DOHH2 (cell line): ENCODE data around the gene ANO8.
A peak's percentile ranks its signal among the peaks of the same experiment; 100 is the strongest.

Source experiments
- H3F3A ChIP-seq: fragments of 200-600 bp; sonication (generic), shearing (Covaris generic); 2 replicates; pipeline ENCODE4 v1.6.0; 2016; ENCODE audit warnings: antibody characterized with exemption, mild to moderate bottlenecking; ENCODE audit not compliant: control insufficient read depth, insufficient read depth
- H3K27ac ChIP-seq: fragments of 200-600 bp; sonication (generic); 2 replicates; pipeline ENCODE4 v1.5.1; 2014; ENCODE audit warnings: low read depth, mild to moderate bottlenecking, low read length, moderate library complexity
- H3K27me3 ChIP-seq: fragments of 200-600 bp; sonication (generic); 2 replicates; pipeline ENCODE4 v1.6.1; 2014; ENCODE audit warnings: mild to moderate bottlenecking, low read length, mixed read lengths; ENCODE audit not compliant: control insufficient read depth
- H3K36me3 ChIP-seq: fragments of 200-600 bp; sonication (generic); 2 replicates; pipeline ENCODE4 v1.6.1; 2014; ENCODE audit warnings: mild to moderate bottlenecking, low read length, moderate library complexity, mixed read lengths; ENCODE audit not compliant: control insufficient read depth
- H3K4me1 ChIP-seq: fragments of 200-600 bp; sonication (generic); 2 replicates; pipeline ENCODE4 v1.6.1; 2014; ENCODE audit warnings: mild to moderate bottlenecking, low read length, mixed read lengths; ENCODE audit not compliant: control insufficient read depth
- H3K4me2 ChIP-seq: fragments of 200-600 bp; sonication (generic); 2 replicates; pipeline ENCODE4 v1.6.0; 2014; ENCODE audit warnings: mild to moderate bottlenecking, low read length, moderate library complexity
- H3K4me3 ChIP-seq: fragments of 200-600 bp; sonication (generic); 2 replicates; pipeline ENCODE4 v1.5.1; 2014; ENCODE audit warnings: mild to moderate bottlenecking, low read length, mixed read lengths
- H3K79me2 ChIP-seq: fragments of 200-600 bp; sonication (generic); 2 replicates; pipeline ENCODE4 v1.6.1; 2014; ENCODE audit warnings: mild to moderate bottlenecking, low read length, mixed read lengths; ENCODE audit not compliant: control insufficient read depth
- H3K9me2 ChIP-seq: fragments of 200-600 bp; sonication (generic); replicated peaks from 2 replicates; pipeline ENCODE4 v1.6.1; 2014; ENCODE audit warnings: mild to moderate bottlenecking, low read length, mixed read lengths; ENCODE audit not compliant: control insufficient read depth
- H3K9me3 ChIP-seq: fragments of 200-600 bp; sonication (generic); 2 replicates; pipeline ENCODE4 v1.6.1; 2014; ENCODE audit warnings: antibody characterized with exemption, low read length, mixed read lengths; ENCODE audit not compliant: control insufficient read depth, insufficient read depth
- H4K20me1 ChIP-seq: fragments of 200-600 bp; sonication (generic); 2 replicates; pipeline ENCODE4 v1.6.0; 2014; ENCODE audit warnings: low read depth, mild to moderate bottlenecking, antibody characterized with exemption, low read length, moderate library complexity; ENCODE audit not compliant: control insufficient read depth, insufficient read depth
- CTCF ChIP-seq: fragments of 200-600 bp; sonication (generic); IDR thresholded peaks from one replicate; pipeline ENCODE4 v1.5.1; 2014; ENCODE audit warnings: antibody characterized with exemption, mild to moderate bottlenecking, low read depth, low read length; ENCODE audit not compliant: poor library complexity, severe bottlenecking
- EZH2phosphoT487 ChIP-seq: fragments of 200-600 bp; sonication (generic); IDR thresholded peaks from 2 replicates; pipeline ENCODE4 v1.6.1; 2017; ENCODE audit warnings: borderline replicate concordance, mild to moderate bottlenecking, antibody characterized with exemption, low read length, moderate library complexity, mixed read lengths

Gene ANO8

GRCh38 chr19:17305216-17305516 is 29.5 kb downstream of the ANO8 start:
- Histone ChIP-seq H3K4me2 (peak overlapping the region; percentile 41), H3K27ac (0 out of 2 replicates have a peak overlapping the region, but pooled peaks have one; percentile 10), H3K9me3 (no peaks in the 10 kb centered on the region), H3K4me3 (peak overlapping the region; percentile 89; the same call in 1 of the 2 replicates), H3K79me2 (peaks cover 30% of the 10 kb centered on the region), H3F3A (peaks cover 6% of the 10 kb centered on the region), H3K4me1 (peaks cover 43% of the 10 kb centered on the region), H4K20me1 (peaks cover 3% of the 10 kb centered on the region; the same call in 1 of the 2 replicates), H3K36me3 (peaks cover 15% of the 10 kb centered on the region), H3K9me2 (no peaks in the 10 kb centered on the region), H3K27me3 (no peaks in the 10 kb centered on the region)
- TF ChIP-seq EZH2phosphoT487 (no peak), CTCF (no peak)

- peak overlapping the region; percentile 41 for H3K4me2 ChIP-seq
- peaks cover 24% of the 10 kb centered on the region for H3K79me2 ChIP-seq
- H3K9me2 ChIP-seq = no peaks in the 10 kb centered on the region
- H3K27ac ChIP-seq = 0 out of 2 replicates have a peak overlapping the region, but pooled peaks have one; percentile 10
- TF ChIP-seq CTCF = no peak
- TF ChIP-seq EZH2phosphoT487 = no peak
- H3K36me3 ChIP-seq = peaks cover 13% of the 10 kb centered on the region
- no peaks in the 10 kb centered on the region for H3K27me3 ChIP-seq
- no peaks in the 10 kb centered on the region for H4K20me1 ChIP-seq
- H3K4me1 ChIP-seq = peaks cover 42% of the 10 kb centered on the region
- H3F3A ChIP-seq = peaks cover 6% of the 10 kb centered on the region
- H3K4me3 ChIP-seq = peak overlapping the region; percentile 89; the same call in 1 of the 2 replicates
- no peaks in the 10 kb centered on the region for H3K9me3 ChIP-seq
These were observed 30.1 kb downstream of the ANO8 start for GRCh38 chr19:17304386-17305215.

GRCh38 chr19:17303940-17304267 is 30.8 kb downstream of the ANO8 start:
- peaks cover 21% of the 10 kb centered on the region for H3K79me2 ChIP-seq
- H3K27me3 ChIP-seq = no peaks in the 10 kb centered on the region
- H4K20me1 ChIP-seq = no peaks in the 10 kb centered on the region
- TF ChIP-seq CTCF (no peak), EZH2phosphoT487 (no peak)
- peak overlapping the region; percentile 81 for H3K4me3 ChIP-seq
- peak overlapping the region; percentile 95 for H3K4me2 ChIP-seq
- no peak overlapping the region for H3K27ac ChIP-seq
- peaks cover 6% of the 10 kb centered on the region for H3F3A ChIP-seq
- H3K9me2 ChIP-seq = no peaks in the 10 kb centered on the region
- H3K36me3 ChIP-seq = peaks cover 10% of the 10 kb centered on the region; the same call in 1 of the 2 replicates
- peaks cover 42% of the 10 kb centered on the region for H3K4me1 ChIP-seq
- no peaks in the 10 kb centered on the region for H3K9me3 ChIP-seq
